Activated T-helper 17 cell treated with anti-CD3 and anti-CD28 coated beads, Interleukin-2, amount 50 U/mL, for 72 hours (primary cell): ENCODE measurements around the gene NAPEPLD. TPM values are rescaled to one million over a fixed set of nuclear protein-coding genes. Genes with fewer than 3 reads are reported as not detected.
"Not testable (repeated sequence)": the region's sequence is repeated elsewhere in the genome, so short reads cannot be mapped to it uniquely, and the experiment has no call there.

Experiments used
- ATAC-seq: fragments of 150-1000 bp; cut with Tn5 transposase; replicated peaks from 2 replicates; pipeline ENCODE4 v1.10.0; 2021; ENCODE audit warnings: mild to moderate bottlenecking, moderate library complexity
- H3K27ac Mint-ChIP-seq: one replicate; pipeline ENCODE4 v1.8.0; 2022; ENCODE audit warnings: mixed read lengths
- H3K27me3 Mint-ChIP-seq: one replicate; pipeline ENCODE4 v1.8.0; 2022; ENCODE audit warnings: mixed read lengths
- H3K36me3 Mint-ChIP-seq: one replicate; pipeline ENCODE4 v1.8.0; 2022; ENCODE audit warnings: low read depth, mild to moderate bottlenecking, mixed read lengths
- H3K4me1 Mint-ChIP-seq: one replicate; pipeline ENCODE4 v1.8.0; 2022; ENCODE audit warnings: mixed read lengths
- H3K4me3 Mint-ChIP-seq: one replicate; pipeline ENCODE4 v1.8.0; 2022; ENCODE audit warnings: mild to moderate bottlenecking, mixed read lengths
- H3K9me3 Mint-ChIP-seq: one replicate; pipeline ENCODE4 v1.8.0; 2022; ENCODE audit warnings: mixed read lengths
- total RNA-seq, 2 donors: library from RNA; stranded (reverse); gene quantifications; one replicate each; pipeline ENCODE4 v1.2.3, GENCODE V29; 2022

Gene NAPEPLD
- total RNA-seq, 2 donors from 2014 or later = 9.4 to 11.0 TPM

- not testable (repeated sequence) for ATAC-seq, H3K9me3 Mint-ChIP-seq, H3K4me3 Mint-ChIP-seq, H3K27ac Mint-ChIP-seq, H3K27me3 Mint-ChIP-seq
- Mint-ChIP-seq H3K36me3 (peaks cover 73% of the 10 kb centered on the region), H3K4me1 (peaks cover 12% of the 10 kb centered on the region)
Observed at GRCh38 chr7:103106703-103107070, 42.2 kb downstream of the NAPEPLD start.

GRCh38 chr7:103106005-103106702 is 42.7 kb downstream of the NAPEPLD start:
- Mint-ChIP-seq H3K4me1 (peaks cover 12% of the 10 kb centered on the region), H3K36me3 (peaks cover 73% of the 10 kb centered on the region), H3K27ac (no peak overlapping the region), H3K4me3 (no peak overlapping the region), H3K9me3 (peaks cover 9% of the 10 kb centered on the region), H3K27me3 (no peaks in the 10 kb centered on the region)
- ATAC-seq = no peak

DNA sequence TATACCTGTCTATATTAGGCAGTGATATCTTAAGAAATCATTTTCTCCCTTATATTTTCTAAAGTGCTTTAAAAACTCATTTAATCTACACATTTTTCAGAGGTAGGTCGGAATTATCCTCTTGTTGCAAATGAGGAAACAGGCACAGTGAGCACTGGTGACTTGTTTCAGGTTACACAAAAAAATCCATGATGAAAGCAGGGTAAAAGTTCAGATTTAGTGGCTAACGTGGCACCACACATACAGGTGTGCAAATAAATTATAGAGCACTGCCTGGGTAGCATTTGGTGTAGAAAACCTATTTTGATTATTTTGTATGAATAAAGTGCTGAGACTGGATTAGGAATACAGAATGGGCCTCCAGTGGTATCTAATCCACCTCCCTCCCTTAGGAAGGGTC is 47.4 kb downstream of the NAPEPLD start:
- Mint-ChIP-seq H3K4me3 (no peak overlapping the region), H3K36me3 (peaks cover 58% of the 10 kb centered on the region), H3K27me3 (no peaks in the 10 kb centered on the region), H3K27ac (no peak overlapping the region), H3K9me3 (no peaks in the 10 kb centered on the region), H3K4me1 (no peaks in the 10 kb centered on the region)
- no peak for ATAC-seq

DNA sequence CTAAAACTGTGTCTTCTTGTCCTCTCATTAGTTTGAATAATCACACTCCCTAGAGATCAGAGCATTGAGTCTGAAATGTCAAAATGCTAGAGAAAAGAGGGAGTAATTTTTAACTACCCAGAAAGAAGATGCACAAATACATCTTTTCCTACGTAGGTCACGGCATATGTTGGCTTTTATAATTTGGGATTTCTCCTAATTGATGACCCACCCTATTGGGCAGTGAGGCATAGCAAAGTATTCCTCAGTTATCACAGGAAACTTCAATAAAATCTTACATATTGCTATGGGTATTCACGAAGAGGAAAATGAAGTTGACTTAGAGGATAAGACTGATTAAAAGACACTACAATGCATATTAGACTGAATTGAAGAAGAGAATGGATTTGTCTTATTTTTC is 48.6 kb downstream of the NAPEPLD start:
- H3K36me3 Mint-ChIP-seq = peaks cover 63% of the 10 kb centered on the region
- no peaks in the 10 kb centered on the region for H3K27me3 Mint-ChIP-seq
- no peak for ATAC-seq
- H3K9me3 Mint-ChIP-seq = no peaks in the 10 kb centered on the region
- no peak overlapping the region for H3K27ac Mint-ChIP-seq
- H3K4me3 Mint-ChIP-seq = no peak overlapping the region
- H3K4me1 Mint-ChIP-seq = no peaks in the 10 kb centered on the region

GRCh38 chr7:103097041-103097440 is 51.9 kb downstream of the NAPEPLD start:
- Mint-ChIP-seq H3K4me1 (no peaks in the 10 kb centered on the region), H3K36me3 (peaks cover 76% of the 10 kb centered on the region), H3K4me3 (no peak overlapping the region), H3K9me3 (no peaks in the 10 kb centered on the region), H3K27me3 (no peaks in the 10 kb centered on the region), H3K27ac (no peak overlapping the region)
- no peak for ATAC-seq

DNA sequence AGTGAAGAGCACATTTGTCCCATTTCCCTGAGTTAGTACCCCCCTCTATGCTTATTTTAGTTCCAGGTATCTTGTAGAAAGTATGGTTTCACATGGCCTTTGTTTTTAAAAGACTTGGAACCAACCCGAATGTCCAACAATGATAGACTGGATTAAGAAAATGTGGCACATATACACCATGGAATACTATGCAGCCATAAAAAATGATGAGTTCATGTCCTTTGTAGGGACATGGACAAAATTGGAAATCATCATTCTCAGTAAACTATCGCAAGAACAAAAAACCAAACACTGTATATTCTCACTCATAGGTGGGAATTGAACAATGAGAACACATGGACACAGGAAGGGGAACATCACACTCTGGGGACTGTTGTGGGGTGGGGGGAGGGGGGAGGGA is 53.3 kb downstream of the NAPEPLD start:
- not testable (repeated sequence) for H3K4me1 Mint-ChIP-seq, H3K4me3 Mint-ChIP-seq, ATAC-seq, H3K27me3 Mint-ChIP-seq, H3K9me3 Mint-ChIP-seq, H3K27ac Mint-ChIP-seq
- H3K36me3 Mint-ChIP-seq = peaks cover 74% of the 10 kb centered on the region

DNA sequence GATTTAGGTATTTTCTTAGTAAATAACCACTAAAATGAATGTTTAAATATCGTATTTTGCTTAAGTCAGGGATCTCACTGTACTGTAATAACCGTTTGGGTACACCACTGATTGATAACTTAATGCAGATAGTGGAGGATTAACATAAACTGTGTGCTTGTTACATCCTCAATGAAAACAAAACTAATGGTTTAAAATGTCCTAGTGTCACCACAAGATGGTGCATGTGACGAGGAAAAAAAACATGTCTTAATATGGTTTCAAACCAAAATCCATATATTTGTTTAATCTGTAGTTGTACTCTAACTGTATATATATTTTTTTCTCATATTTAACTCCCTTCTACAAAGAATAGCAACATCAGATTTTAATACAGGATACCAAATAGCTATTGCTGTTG is 54.8 kb downstream of the NAPEPLD start:
- H3K27me3 Mint-ChIP-seq = no peaks in the 10 kb centered on the region
- H3K4me3 Mint-ChIP-seq = no peak overlapping the region
- H3K27ac Mint-ChIP-seq = no peak overlapping the region
- ATAC-seq = no peak
- no peaks in the 10 kb centered on the region for H3K9me3 Mint-ChIP-seq
- peaks cover 80% of the 10 kb centered on the region for H3K36me3 Mint-ChIP-seq
- H3K4me1 Mint-ChIP-seq = no peaks in the 10 kb centered on the region

GRCh38 chr7:103093429-103093828 is 55.5 kb downstream of the NAPEPLD start:
- Mint-ChIP-seq H3K36me3 (peaks cover 87% of the 10 kb centered on the region), H3K4me3 (no peak overlapping the region), H3K4me1 (no peaks in the 10 kb centered on the region), H3K9me3 (no peaks in the 10 kb centered on the region), H3K27ac (peak overlapping the region; percentile 39), H3K27me3 (no peaks in the 10 kb centered on the region)
- ATAC-seq = no peak

GRCh38 chr7:103092321-103092720 is 56.6 kb downstream of the NAPEPLD start:
- H3K27me3 Mint-ChIP-seq, ATAC-seq, H3K9me3 Mint-ChIP-seq, H3K4me3 Mint-ChIP-seq, H3K27ac Mint-ChIP-seq, H3K4me1 Mint-ChIP-seq: not testable (repeated sequence)
- peaks cover 91% of the 10 kb centered on the region for H3K36me3 Mint-ChIP-seq

DNA sequence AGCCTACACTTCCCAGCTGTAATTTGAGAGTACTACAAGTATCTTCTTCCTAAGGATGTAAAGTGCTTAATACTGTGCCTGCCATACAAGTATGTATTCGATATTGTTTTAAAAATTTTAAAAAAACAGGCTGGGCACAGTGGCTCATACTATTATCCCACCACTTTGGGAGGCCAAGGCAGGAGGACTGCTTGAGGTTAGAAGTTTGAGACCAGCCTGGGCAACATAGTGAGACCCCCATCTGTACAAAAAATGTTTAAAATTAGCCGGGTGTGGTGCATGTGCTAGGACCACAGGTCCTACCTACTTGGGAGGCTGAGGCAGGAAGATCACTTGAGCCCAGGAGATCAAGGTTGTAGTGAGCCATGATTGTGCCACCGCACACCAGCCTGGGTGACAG is 65.7 kb downstream of the NAPEPLD start:
- H3K4me3 Mint-ChIP-seq = no peak overlapping the region
- no peaks in the 10 kb centered on the region for H3K4me1 Mint-ChIP-seq
- H3K9me3 Mint-ChIP-seq = no peaks in the 10 kb centered on the region
- no peaks in the 10 kb centered on the region for H3K27me3 Mint-ChIP-seq
- no peak overlapping the region for H3K27ac Mint-ChIP-seq
- peaks cover 81% of the 10 kb centered on the region for H3K36me3 Mint-ChIP-seq
- no peak for ATAC-seq

GRCh38 chr7:103082497-103082896 is 66.4 kb downstream of the NAPEPLD start:
- Mint-ChIP-seq H3K4me1 (no peaks in the 10 kb centered on the region), H3K9me3 (no peaks in the 10 kb centered on the region), H3K27me3 (no peaks in the 10 kb centered on the region), H3K36me3 (peaks cover 81% of the 10 kb centered on the region), H3K27ac (no peak overlapping the region), H3K4me3 (no peak overlapping the region)
- ATAC-seq = no peak

DNA sequence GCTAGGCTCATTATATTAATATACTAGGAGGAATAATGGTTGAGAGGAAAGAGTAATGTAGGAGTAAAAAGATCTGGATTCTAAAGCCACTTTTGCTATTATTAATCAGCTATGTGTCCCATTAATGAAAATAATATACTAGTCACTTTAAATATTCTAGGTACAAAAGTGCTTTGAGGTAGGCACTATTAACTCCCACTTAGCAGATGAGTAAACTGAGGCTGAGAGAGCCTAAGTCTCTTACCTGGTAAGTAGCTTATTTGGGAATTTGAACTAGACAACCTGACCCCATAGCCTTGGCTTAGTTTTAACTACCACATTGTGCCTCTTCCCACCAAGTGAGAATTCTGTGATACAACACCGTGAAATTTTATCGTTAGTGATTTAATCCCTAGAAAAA is 68.0 kb downstream of the NAPEPLD start:
- Mint-ChIP-seq H3K4me3 (no peak overlapping the region), H3K4me1 (peaks cover 1% of the 10 kb centered on the region), H3K36me3 (peaks cover 65% of the 10 kb centered on the region), H3K27me3 (no peaks in the 10 kb centered on the region), H3K9me3 (no peaks in the 10 kb centered on the region), H3K27ac (no peak overlapping the region)
- ATAC-seq = no peak

- Mint-ChIP-seq H3K27ac (no peak overlapping the region), H3K36me3 (peaks cover 61% of the 10 kb centered on the region), H3K4me1 (peaks cover 6% of the 10 kb centered on the region), H3K27me3 (no peaks in the 10 kb centered on the region), H3K4me3 (no peak overlapping the region), H3K9me3 (no peaks in the 10 kb centered on the region)
- ATAC-seq = no peak
Observed at GRCh38 chr7:103079836-103080235, 69.1 kb downstream of the NAPEPLD start.

DNA sequence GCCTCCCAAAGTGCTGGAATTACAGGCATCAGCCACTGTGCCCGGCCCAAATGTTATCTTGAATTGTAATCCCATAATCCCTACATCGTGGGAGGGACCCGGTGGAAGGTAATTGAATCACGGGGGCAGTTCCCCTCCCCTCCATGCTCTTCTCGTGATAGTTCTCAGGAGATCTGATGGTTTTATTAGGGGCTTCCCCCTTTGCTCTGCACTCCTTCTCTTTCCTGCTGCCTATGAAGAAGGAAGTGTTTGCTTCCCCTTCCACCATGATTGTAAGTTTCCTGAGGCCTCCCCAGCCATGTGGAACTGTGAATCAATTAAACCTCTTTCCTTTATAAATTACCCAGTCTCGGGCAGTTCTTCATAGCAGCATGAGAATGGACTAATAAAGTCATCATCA is 70.7 kb downstream of the NAPEPLD start:
- not testable (repeated sequence) for H3K9me3 Mint-ChIP-seq, H3K27ac Mint-ChIP-seq, H3K4me3 Mint-ChIP-seq, H3K27me3 Mint-ChIP-seq, ATAC-seq
- Mint-ChIP-seq H3K36me3 (peaks cover 45% of the 10 kb centered on the region), H3K4me1 (peaks cover 17% of the 10 kb centered on the region)

DNA sequence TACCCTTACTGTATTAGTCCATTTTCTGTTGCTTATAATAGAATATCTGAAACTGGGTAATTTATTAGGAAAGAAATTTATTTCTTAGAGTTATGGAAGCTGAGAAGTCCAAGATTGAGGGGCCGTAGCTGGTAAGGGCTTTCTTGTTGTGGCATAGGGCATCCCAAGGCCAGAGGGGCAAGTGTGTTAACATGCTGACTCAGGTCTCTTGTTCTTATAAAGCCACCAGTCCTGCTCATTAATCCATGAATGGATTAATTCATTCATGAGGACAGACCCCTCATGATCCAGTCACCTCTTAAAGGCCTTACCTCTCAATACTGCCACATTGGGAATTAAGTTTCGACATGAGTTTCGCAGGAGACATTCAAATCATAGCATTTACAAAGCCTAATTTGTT is 71.6 kb downstream of the NAPEPLD start:
- Mint-ChIP-seq H3K9me3 (no peaks in the 10 kb centered on the region), H3K4me3 (no peak overlapping the region), H3K36me3 (peaks cover 39% of the 10 kb centered on the region), H3K4me1 (peaks cover 17% of the 10 kb centered on the region), H3K27me3 (no peaks in the 10 kb centered on the region), H3K27ac (no peak overlapping the region)
- ATAC-seq = no peak

DNA sequence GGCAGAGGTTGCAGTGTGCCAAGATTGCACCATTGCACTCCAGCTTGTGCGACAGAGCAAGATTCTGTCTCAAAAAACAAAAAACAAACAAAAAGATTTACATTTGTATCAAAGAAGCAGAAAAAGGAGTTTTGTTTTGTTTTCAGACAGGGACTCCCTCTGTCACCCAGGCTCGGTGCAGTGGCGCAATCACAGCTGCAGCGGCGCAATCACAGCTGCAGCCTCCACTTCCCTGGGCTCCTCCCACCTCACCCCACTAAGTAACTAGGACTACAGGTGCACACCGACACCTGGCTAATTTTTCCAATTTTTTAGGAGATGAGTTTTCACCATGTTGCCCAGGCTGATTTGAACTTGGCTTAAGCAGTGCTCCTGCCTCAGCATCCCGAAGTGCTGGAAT is 72.1 kb downstream of the NAPEPLD start:
- peak overlapping the region; percentile 83 for H3K4me3 Mint-ChIP-seq
- H3K36me3 Mint-ChIP-seq = peaks cover 35% of the 10 kb centered on the region

More for the DNA sequence above, 72.1 kb downstream of the NAPEPLD start:
- no peaks in the 10 kb centered on the region for H3K27me3 Mint-ChIP-seq
- H3K27ac Mint-ChIP-seq = no peak overlapping the region
- H3K9me3 Mint-ChIP-seq = no peaks in the 10 kb centered on the region
- peaks cover 17% of the 10 kb centered on the region for H3K4me1 Mint-ChIP-seq
- no peak for ATAC-seq
